Measurements from ENCODE around the gene ART5. TPM values are rescaled to one million over a fixed set of nuclear protein-coding genes. Genes with fewer than 3 reads are reported as not detected.

ART5 gene
- total RNA-seq, 1 donor, result 0.81 TPM

DNA sequence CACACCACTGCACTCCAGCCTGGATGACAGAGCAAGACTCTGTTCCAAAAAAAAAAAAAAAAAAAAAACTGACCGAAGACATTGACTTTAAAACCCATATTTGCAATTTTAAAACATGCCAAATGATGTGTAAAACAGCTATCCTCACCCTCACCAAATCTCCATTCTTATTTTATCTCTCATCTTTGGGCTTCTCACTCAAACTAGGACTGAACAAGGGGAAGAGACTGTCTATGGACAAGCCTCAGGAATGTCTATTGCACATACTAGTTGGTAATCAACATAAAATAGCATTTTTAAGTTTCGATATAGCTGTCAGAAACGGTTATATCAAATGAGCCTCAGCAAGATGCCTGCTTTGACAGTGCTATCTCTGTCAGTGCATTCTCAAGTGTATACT lies 37.3 kb upstream of the ART5 start:
- DNase-seq (ENCODE audit: low read depth), result no peak
- no peak overlapping the region for H3K4me3 ChIP-seq (ENCODE audit: low read depth, low read length)
- TF ChIP-seq, protein P1, sequence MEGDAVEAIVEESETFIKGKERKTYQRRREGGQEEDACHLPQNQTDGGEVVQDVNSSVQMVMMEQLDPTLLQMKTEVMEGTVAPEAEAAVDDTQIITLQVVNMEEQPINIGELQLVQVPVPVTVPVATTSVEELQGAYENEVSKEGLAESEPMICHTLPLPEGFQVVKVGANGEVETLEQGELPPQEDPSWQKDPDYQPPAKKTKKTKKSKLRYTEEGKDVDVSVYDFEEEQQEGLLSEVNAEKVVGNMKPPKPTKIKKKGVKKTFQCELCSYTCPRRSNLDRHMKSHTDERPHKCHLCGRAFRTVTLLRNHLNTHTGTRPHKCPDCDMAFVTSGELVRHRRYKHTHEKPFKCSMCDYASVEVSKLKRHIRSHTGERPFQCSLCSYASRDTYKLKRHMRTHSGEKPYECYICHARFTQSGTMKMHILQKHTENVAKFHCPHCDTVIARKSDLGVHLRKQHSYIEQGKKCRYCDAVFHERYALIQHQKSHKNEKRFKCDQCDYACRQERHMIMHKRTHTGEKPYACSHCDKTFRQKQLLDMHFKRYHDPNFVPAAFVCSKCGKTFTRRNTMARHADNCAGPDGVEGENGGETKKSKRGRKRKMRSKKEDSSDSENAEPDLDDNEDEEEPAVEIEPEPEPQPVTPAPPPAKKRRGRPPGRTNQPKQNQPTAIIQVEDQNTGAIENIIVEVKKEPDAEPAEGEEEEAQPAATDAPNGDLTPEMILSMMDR (IDR thresholded peaks at IDR 0.05; ENCODE audit: insufficient read depth, low read length), result no peak

GRCh38 chr11:3675971-3676370 lies 34.2 kb upstream of the ART5 start:
- DNase-seq (ENCODE audit: low read depth), result no peak
- TF ChIP-seq, protein P1 (IDR thresholded peaks at IDR 0.05; ENCODE audit: insufficient read depth, low read length), result no peak
- H3K4me3 ChIP-seq (ENCODE audit: low read depth, low read length), result no peak overlapping the region

- DNase-seq (ENCODE audit: low read depth), result peak; percentile 27
- TF ChIP-seq, protein P1 (IDR thresholded peaks at IDR 0.05; ENCODE audit: insufficient read depth, low read length), result no peak
Observed at GRCh38 chr11:3674189-3674588, 32.4 kb upstream of the ART5 start.

GRCh38 chr11:3671334-3672254 lies 29.8 kb upstream of the ART5 start, which contains the start of gene CHRNA10:
Gene CHRNA10 (minus strand): TSS chr11:3671384. CDS start chr11:3671312, 72 bp downstream.
- DNase-seq (ENCODE audit: low read depth), result no peak
- H3K4me3 ChIP-seq (ENCODE audit: low read depth, low read length), result no peak within 1 kb of the TSS
- TF ChIP-seq, protein P1 (IDR thresholded peaks at IDR 0.05; ENCODE audit: insufficient read depth, low read length), result no peak

More at GRCh38 chr11:3674189-3674588, 32.4 kb upstream of the ART5 start:
- H3K4me3 ChIP-seq (ENCODE audit: low read depth, low read length), result no peak overlapping the region

- no peak overlapping the region for H3K4me3 ChIP-seq (ENCODE audit: low read depth, low read length)
- TF ChIP-seq, protein P1 (IDR thresholded peaks at IDR 0.05; ENCODE audit: insufficient read depth, low read length), result no peak
- DNase-seq (ENCODE audit: low read depth), result no peak
Observed at GRCh38 chr11:3669742-3670183, 28.0 kb upstream of the ART5 start.

GRCh38 chr11:3669128-3669527 lies 27.3 kb upstream of the ART5 start:
- TF ChIP-seq, protein P1 (IDR thresholded peaks at IDR 0.05; ENCODE audit: insufficient read depth, low read length), result no peak
- no peak for DNase-seq (ENCODE audit: low read depth)
- H3K4me3 ChIP-seq (ENCODE audit: low read depth, low read length), result no peak overlapping the region
